B cell (primary cell): ENCODE results near the gene ZNF609. TPM values are rescaled to one million over a fixed set of nuclear protein-coding genes. Genes with fewer than 3 reads are reported as not detected.
A peak's percentile ranks its signal among the peaks of the same experiment; 100 is the strongest.

Source experiments
- ATAC-seq: fragments of 200-7000 bp; cut with Tn5 transposase; one replicate; pipeline ENCODE4 v1.10.0; 2021; ENCODE audit warnings: low read depth, mild to moderate bottlenecking, moderate number of reproducible peaks, moderate library complexity
- CTCF ChIA-PET: fragments of 350-600 bp; sonication (Branson Sonifier 250); formaldehyde crosslinking; loops from one replicate; lab custom pipeline; 2021; ENCODE audit warnings: antibody characterized with exemption, inconsistent platforms; lab: Charles Lee
- POLR2A ChIA-PET: fragments of 350-600 bp; sonication (Branson Sonifier 250); formaldehyde crosslinking; loops from one replicate; lab custom pipeline; 2021; ENCODE audit warnings: antibody characterized with exemption; lab: Charles Lee
- DNase-seq: peaks from one replicate; pipeline ENCODE4 v3.0.0; 2013
- H2AFZ ChIP-seq: 2 replicates; pipeline ENCODE4 v1.6.1; 2012; ENCODE audit warnings: mild to moderate bottlenecking, low read depth, low read length; ENCODE audit not compliant: insufficient read depth, poor library complexity, severe bottlenecking
- H3K27ac ChIP-seq, 2 donors: 1 replicate in 1 of 2; 2 replicates in 1 of 2; pipeline ENCODE4 v1.5.1; 2012 to 2013; ENCODE audit warnings: low read length in 2 of 2, mild to moderate bottlenecking in 2 of 2, moderate library complexity in 1 of 2
- H3K27me3 ChIP-seq, 4 experiments: fragments of 200-600 bp in 1 of 4; sonication (generic) in 1 of 4; replicated peaks in 1 of 4; 1 replicate in 2 of 4; 2 replicates in 2 of 4; pipeline versions ENCODE4 v1.6.1 to v1.7.0; 2013 to 2016; ENCODE audit warnings: low read length in 3 of 4, mild to moderate bottlenecking in 2 of 4, mixed read lengths in 1 of 4, moderate library complexity in 1 of 4; ENCODE audit not compliant: insufficient read depth in 4 of 4, control insufficient read depth in 3 of 4; ENCODE audit errors: control extremely low read depth in 1 of 4
- H3K36me3 ChIP-seq, 2 experiments: replicated peaks in 1 of 2; 1 replicate in 1 of 2; 2 replicates in 1 of 2; pipeline versions ENCODE4 v1.6.1 to v1.7.1; 2013; ENCODE audit warnings: low read length in 1 of 2; ENCODE audit not compliant: insufficient read depth in 2 of 2, control insufficient read depth in 1 of 2; ENCODE audit errors: control extremely low read depth in 1 of 2, extremely low read depth in 1 of 2
- H3K4me1 ChIP-seq, 2 donors: fragments of 200-600 bp in 1 of 2; sonication (generic) in 1 of 2; 1 replicate in 1 of 2; 2 replicates in 1 of 2; pipeline versions ENCODE4 v1.5.1 to v1.6.1; 2013 to 2017; ENCODE audit warnings: low read length in 2 of 2; ENCODE audit not compliant: control insufficient read depth in 2 of 2, insufficient read depth in 2 of 2
- H3K4me2 ChIP-seq: replicated peaks from 2 replicates; pipeline ENCODE3; 2012; ENCODE audit warnings: mild to moderate bottlenecking, low read depth, low read length; ENCODE audit not compliant: poor library complexity, severe bottlenecking
- H3K4me3 ChIP-seq, 5 experiments: fragments of 200-600 bp in 1 of 5; sonication (generic) in 1 of 5; 1 replicate in 3 of 5; 2 replicates in 2 of 5; pipeline versions ENCODE4 v1.5.1 to v1.7.0; 2011 to 2016; ENCODE audit warnings: low read length in 4 of 5, mild to moderate bottlenecking in 4 of 5, low read depth in 2 of 5, control low read depth in 1 of 5, moderate library complexity in 1 of 5; ENCODE audit not compliant: insufficient read depth in 1 of 5; ENCODE audit errors: control extremely low read depth in 1 of 5, extremely low read depth in 1 of 5
- H3K79me2 ChIP-seq: fragments of 200-600 bp; sonication (generic); one replicate; pipeline ENCODE4 v1.6.0; 2016; ENCODE audit warnings: low read length; ENCODE audit not compliant: control insufficient read depth, insufficient read depth
- H3K9ac ChIP-seq: fragments of 200-600 bp; sonication (generic); 2 replicates; pipeline ENCODE4 v1.6.1; 2017; ENCODE audit warnings: mild to moderate bottlenecking, low read length, moderate library complexity
- H3K9me3 ChIP-seq, 3 donors: one replicate each; pipeline versions ENCODE4 v1.6.1 to v1.7.1; 2013; ENCODE audit warnings: low read length in 2 of 3; ENCODE audit not compliant: control insufficient read depth in 2 of 3, insufficient read depth in 1 of 3; ENCODE audit errors: control extremely low read depth in 1 of 3
- H4K20me1 ChIP-seq: 2 replicates; pipeline ENCODE4 v1.6.0; 2012; ENCODE audit warnings: mild to moderate bottlenecking, low read length; ENCODE audit not compliant: insufficient read depth, control insufficient read depth, poor library complexity, severe bottlenecking
- H3K27ac Mint-ChIP-seq: one replicate; pipeline ENCODE4 v1.8.0; 2021; ENCODE audit warnings: mixed read lengths
- H3K27me3 Mint-ChIP-seq: one replicate; pipeline ENCODE4 v1.8.0; 2021; ENCODE audit warnings: mixed read lengths
- H3K4me1 Mint-ChIP-seq: one replicate; pipeline ENCODE4 v1.8.0; 2021; ENCODE audit warnings: mixed read lengths
- H3K4me3 Mint-ChIP-seq: one replicate; pipeline ENCODE4 v1.8.0; 2021; ENCODE audit warnings: mixed read lengths
- H3K9me3 Mint-ChIP-seq: one replicate; pipeline ENCODE4 v1.8.0; 2022; ENCODE audit warnings: mixed read lengths; ENCODE audit not compliant: insufficient read depth
- EZH2 ChIP-seq: IDR thresholded peaks from 2 replicates; pipeline ENCODE4 v1.6.1; 2012; ENCODE audit warnings: borderline replicate concordance, low read depth, mild to moderate bottlenecking, moderate library complexity, low read length; ENCODE audit not compliant: insufficient read depth, poor library complexity, severe bottlenecking
- WGBS: methylation state at CpG from one replicate; pipeline ENCODE4 v1.1.5; 2013; ENCODE audit warnings: missing lambda C conversion rate; ENCODE audit not compliant: insufficient coverage; 5-methylcytosine and 5-hydroxymethylcytosine counted together
- intact Hi-C: fragments of 100-400 bp; cut with micrococcal nuclease; formaldehyde crosslinking; loops from one replicate; pipeline ENCODE4 v1.10.0; 2022
- polyA plus RNA-seq: library from polyadenylated mRNA; depleted of rRNA; stranded (reverse); fragments of >200 nt; gene quantifications from 2 replicates; pipeline ENCODE4 v1.2.3, GENCODE V29; 2012
- total RNA-seq, 2 donors: library from RNA; stranded (reverse); fragments of 120-200 nt in 1 of 2; gene quantifications; 1 replicate in 1 of 2; 2 replicates in 1 of 2; pipeline versions ENCODE4 v1.2.3 to v1.2.4, GENCODE V29; 2013 to 2022
- TF ChIP-seq, protein P1 (sequence below): fragments of 200-600 bp; IDR thresholded peaks from one replicate; pipeline ENCODE4 v1.8.0; 2022; ENCODE audit warnings: antibody characterized with exemption, mild to moderate bottlenecking

The ZNF609 gene
- total and polyA plus RNA-seq, 2 donors (not counting 1 experiment from before 2014, with no cell fraction given): 5.8 to 32.9 TPM

DNA sequence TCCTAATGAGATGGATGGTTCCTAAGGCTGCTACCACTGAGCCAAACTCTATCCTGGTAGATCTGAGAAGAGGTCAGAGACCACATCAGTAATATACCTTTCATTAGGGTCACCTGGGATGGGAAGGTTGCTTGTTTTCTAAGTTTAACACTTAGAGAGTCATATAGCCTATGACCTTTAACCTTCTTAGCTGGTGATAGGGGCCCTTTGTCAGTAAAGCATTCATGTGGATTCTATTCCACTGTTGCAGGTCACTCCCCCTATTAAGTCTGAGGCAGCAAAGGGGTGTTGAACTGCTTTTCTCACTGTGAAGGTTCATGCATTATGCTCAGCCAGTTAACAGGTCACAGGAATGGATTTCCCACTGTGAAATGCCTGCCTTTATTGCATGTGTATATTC, 6.1 kb upstream of the ZNF609 start:
- TF ChIP-seq EZH2: no peak
- TF ChIP-seq, protein P1, sequence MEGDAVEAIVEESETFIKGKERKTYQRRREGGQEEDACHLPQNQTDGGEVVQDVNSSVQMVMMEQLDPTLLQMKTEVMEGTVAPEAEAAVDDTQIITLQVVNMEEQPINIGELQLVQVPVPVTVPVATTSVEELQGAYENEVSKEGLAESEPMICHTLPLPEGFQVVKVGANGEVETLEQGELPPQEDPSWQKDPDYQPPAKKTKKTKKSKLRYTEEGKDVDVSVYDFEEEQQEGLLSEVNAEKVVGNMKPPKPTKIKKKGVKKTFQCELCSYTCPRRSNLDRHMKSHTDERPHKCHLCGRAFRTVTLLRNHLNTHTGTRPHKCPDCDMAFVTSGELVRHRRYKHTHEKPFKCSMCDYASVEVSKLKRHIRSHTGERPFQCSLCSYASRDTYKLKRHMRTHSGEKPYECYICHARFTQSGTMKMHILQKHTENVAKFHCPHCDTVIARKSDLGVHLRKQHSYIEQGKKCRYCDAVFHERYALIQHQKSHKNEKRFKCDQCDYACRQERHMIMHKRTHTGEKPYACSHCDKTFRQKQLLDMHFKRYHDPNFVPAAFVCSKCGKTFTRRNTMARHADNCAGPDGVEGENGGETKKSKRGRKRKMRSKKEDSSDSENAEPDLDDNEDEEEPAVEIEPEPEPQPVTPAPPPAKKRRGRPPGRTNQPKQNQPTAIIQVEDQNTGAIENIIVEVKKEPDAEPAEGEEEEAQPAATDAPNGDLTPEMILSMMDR: no peak
- POLR2A ChIA-PET: no interaction called here
- CTCF ChIA-PET: no interaction called here

DNA sequence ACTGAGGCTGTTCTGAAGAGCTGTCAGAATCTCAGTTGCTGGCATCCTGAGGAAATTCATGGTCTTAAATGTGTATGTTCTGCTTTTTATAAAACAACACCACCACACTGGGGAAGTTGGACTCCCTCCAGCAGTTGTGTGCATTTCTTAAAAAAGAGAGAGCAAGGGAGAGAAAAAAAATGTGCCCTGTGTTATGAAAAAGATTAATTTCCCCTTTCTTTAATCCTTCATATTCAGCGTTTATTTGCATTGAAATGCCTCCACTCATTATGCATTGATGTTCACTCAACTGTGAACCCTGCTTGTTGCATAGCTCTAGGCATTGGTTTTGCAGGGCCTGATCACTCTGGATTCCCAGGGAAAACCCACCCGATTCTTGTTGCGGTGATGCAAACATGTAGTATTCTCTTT, 4.4 kb upstream of the ZNF609 start:
- Mint-ChIP-seq H3K4me1 (peaks cover 32% of the 10 kb centered on the region), H3K4me3 (peak overlapping the region; percentile 20)

More for the DNA sequence above, 6.1 kb upstream of the ZNF609 start:
- Mint-ChIP-seq H3K9me3 (no peaks in the 10 kb centered on the region), H3K27ac (no peak overlapping the region), H3K27me3 (no peaks in the 10 kb centered on the region), H3K4me1 (peaks cover 30% of the 10 kb centered on the region), H3K4me3 (no peak overlapping the region)
- Histone ChIP-seq H4K20me1 (no peaks in the 10 kb centered on the region), H2AFZ (no peak overlapping the region), H3K79me2 (no peaks in the 10 kb centered on the region), H3K9ac (no peak overlapping the region), H3K27ac (no peak overlapping the region), H3K36me3 (peaks cover 0 to 5% of the 10 kb centered on the region in 2 experiments), H3K4me3 (no peak overlapping the region), H3K4me2 (no peak overlapping the region), H3K27me3 (no peaks in the 10 kb centered on the region), H3K9me3 (no peaks in the 10 kb centered on the region), H3K4me1 (peaks cover 19 to 24% of the 10 kb centered on the region in 2 donors)
- DNase-seq (no peak), ATAC-seq (no peak)
- intact Hi-C loops: no loop called here

More for the DNA sequence above, 4.4 kb upstream of the ZNF609 start:
- Histone ChIP-seq H2AFZ (no peak overlapping the region), H3K27ac (peak overlapping the region in 1 of 2 donors; percentile 6), H4K20me1 (no peaks in the 10 kb centered on the region), H3K9me3 (no peaks in the 10 kb centered on the region), H3K27me3 (no peaks in the 10 kb centered on the region), H3K4me2 (peak overlapping the region; percentile 52), H3K4me1 (peaks cover 27 to 29% of the 10 kb centered on the region in 2 donors), H3K4me3 (no peak overlapping the region), H3K79me2 (no peaks in the 10 kb centered on the region), H3K36me3 (no peaks in the 10 kb centered on the region), H3K9ac (peak overlapping the region; percentile 5)
- DNase-seq: peak; percentile 68
- TF ChIP-seq, protein P1: no peak
- no peak for TF ChIP-seq EZH2
- POLR2A ChIA-PET: no interaction called here
- H3K27ac Mint-ChIP-seq: peak overlapping the region; percentile 33
- intact Hi-C loops: no loop called here
- no peaks in the 10 kb centered on the region for H3K27me3 Mint-ChIP-seq
- no peaks in the 10 kb centered on the region for H3K9me3 Mint-ChIP-seq
- CTCF ChIA-PET: interaction anchor here (1.2 to 1.3 kb wide), 2 partner anchors 29 to 197 kb away, joined by 3 to 4 read pairs; no protein-coding TSS in a partner anchor
- 13% methylated on average over 2 of the region's 3 CpGs for WGBS
- ATAC-seq: peak; percentile 21
